ENCODE measurements around the gene YKT6.
"Not testable (repeated sequence)": the region's sequence is repeated elsewhere in the genome, so short reads cannot be mapped to it uniquely, and the experiment has no call there.

The YKT6 gene

DNA sequence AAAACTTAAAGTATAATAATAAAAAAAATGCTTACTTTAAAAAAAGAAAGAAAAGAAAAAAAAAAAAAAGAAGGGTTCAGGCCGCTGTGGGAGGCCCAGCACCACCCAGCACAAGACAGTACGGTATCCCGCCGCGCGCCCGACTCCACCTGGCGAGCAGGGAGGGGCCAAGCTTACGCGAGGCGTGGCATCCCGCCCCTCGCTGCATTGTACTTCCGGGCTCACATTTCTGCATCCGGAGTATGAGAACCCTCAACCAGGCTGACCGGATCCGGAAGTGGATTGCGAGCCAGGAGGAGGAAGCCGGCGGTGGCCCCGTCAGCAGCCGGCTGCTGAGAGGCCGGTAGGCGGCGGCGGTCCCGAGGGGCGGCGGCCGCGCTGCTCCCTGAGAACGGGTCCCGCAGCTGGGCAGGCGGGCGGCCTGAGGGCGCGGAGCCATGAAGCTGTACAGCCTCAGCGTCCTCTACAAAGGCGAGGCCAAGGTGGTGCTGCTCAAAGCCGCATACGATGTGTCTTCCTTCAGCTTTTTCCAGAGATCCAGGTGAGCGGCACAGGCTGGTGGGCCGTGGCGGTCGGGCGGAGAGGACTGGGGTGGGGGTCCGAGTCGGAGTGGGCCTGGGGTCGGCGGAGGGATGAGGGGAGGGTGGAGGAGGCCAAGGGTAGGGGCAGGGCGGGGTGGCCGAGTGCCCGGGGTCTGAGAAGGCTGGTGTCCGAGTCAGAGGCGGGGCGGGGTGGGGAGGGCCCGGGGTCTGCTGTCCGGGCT, at the start of gene YKT6:
Gene YKT6, plus strand, starts transcription at position 280 of the 763 bp plus-strand sequence. Its CDS starts 158 bp downstream, at position 438.
- DNase-seq: peak; percentile 97

DNA sequence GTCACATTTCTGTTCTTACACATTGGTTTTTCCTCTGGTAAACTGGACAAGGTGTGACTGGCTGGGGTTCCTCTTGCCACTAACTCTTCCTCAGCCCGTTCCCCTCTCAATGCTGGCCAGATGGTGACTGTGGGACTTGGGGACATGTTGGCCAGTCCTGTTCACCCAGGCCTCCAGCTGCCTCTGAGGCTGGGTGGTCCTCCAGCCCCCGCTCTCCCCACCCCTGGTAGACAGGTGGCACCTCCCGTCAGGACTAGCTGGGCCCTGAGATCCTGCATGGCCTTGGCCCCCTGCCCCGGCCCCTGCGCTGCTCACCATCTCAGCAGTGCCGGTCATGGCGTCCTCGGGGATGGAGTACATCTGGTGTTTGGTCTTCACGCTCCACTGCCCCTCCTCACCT, 48.8 kb upstream of the YKT6 start:
- no peak for DNase-seq

DNA sequence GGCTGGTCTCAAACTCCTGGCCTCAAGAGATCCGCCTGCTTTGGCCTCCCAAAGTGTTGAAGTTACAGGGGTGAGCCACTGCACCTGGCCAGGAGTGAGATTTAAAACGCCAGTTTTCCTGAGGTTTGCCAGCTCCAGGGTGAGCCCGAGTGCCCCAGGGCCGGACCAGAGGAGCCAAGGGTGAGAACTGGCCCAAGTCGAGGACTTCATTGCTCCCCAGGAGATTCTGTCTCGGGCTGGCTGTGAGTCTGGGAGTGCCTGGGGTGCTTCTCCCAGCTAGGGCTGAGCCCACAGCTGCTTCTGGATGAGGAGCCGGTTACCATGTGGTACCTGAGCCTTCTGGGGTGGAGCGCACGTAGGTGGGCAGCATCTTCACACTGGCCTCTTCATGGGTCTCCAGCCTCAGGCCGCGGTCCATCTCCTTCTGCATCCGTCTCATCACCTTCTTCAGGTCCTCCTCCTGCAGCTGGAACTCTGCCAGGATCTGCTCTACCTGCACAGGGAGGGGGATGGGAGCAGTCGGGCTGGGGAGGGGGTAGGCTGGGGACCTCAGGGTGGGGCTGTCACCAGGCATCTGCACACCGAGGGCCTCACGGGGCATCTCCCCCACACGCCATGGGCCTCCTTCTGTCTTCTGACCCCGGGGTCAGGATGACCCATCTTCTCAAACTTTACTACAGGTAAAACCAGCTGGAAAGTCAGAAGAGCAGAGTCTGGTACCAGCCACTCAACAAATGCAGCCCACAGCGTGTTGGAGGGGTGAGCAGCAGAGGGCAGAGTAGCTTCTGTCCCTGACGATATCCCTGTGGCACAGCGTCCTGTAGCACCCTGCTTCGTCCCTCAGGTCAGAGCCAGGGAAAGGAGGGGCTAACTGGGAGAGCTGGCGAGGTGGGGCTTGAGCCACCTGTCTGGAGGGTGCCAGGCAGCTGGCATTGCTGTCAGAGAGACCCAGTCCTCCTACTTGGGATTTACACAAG, 47.5 kb upstream of the YKT6 start:
- DNase-seq: no peak

DNA sequence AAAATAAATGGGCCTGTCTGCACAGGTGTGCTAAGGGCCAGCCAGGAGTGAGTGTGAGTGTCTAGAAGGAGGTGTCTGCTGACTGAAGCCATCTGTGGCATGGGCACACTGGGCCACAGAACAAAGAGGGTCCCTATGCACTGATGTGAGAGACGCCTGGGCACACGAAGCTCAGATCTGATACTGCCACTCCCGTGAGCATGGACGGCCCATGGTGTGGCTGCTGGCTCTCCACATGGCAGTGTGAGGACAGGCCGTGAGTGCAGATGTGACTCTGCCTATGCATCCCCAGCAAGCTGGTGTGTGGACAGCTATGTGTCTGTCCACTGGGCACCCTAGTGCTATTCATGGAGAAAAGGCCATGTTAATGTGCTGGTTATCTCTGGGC, 46.8 kb upstream of the YKT6 start:
- no peak for DNase-seq

DNA sequence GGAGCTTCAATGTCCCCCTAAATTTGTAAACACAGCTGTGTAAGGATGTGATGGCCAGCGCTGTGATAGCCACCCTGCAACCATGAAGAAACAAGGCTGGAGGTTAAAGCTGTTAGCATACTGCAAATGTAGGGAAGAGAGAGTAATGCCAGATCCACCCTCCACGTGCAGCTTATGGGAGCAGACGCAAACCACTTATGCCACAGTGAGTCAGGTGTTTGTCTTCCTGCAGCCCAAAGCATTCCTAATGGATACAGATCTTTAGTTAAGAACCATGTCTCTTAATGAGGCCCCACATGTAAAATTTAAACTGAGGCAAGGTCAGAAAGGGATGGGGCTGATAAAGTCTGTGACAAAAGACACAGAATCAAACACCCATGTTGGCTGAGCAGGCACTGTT, 46.1 kb upstream of the YKT6 start:
- no peak for DNase-seq

DNA sequence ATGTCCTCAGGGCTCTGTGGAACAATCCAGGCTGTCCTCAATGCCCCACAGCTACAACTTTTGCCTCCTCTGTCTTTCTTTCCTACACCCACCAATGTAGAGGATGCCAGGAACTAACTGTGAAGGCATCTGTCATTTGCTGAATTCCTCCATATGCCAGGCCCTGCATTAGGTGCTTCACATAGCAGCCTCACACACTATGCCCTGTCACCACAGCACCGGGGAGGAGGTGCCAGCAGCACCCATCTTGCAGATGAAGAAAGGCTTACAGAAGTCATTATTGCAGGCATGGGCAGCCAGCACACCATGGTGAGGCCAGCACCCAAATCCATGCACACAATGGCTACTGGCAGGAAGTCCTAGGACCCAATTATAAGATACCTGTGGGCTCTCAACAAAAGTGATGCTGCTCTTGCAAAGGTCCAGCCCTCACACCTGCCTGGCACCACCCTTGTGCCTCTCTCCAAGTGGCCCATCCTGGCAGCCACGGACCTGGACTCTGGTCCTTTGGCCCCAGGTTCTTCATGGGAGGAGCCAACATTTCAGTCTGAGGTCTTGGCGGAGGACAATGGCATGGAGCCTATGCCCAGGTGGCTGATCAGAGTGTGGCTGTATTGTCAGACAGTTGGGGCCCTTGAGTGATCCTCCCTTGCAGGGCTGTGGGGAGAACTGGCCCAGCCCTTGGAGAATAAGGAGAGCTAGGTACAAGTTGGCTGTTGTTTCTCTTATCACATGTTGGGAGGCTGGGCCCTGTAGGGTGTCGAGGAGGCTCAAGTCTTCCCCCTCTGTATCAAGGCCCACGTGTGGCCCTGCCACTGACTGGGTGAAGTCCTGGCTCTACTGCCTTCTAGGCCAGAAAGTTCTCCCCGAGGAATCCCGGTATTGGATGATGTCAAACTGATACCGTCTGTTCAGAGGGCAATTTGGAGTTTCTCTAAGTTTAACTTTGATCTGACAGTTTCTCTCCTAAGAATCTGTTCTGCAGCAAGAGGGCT, 45.3 kb upstream of the YKT6 start:
- DNase-seq: no peak

DNA sequence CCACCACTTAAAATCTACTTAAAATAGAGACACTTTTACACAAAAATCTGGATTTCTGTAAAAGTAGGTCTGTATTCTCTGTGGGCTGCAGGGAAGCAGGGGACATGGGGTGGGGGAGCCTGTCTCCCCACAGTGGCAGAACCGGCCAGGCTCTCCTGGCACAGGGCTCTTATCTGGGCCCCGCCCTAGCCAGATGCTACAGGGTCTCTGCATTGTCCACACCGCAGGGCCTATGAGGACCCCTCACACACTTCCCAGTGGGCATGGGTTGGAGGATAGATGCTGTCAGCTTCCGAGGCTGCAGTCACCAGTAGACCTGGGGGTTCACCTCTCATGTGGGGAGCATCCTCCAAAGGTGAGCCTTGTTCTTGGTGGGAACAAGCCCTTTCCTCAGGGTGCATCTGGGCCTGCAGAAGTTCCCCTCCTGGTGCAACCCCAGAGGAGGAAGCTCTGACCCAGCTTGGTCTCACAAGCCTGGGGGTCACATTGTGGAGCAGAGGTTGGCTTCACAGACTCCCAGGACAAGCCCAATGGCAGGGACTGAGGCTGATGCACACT, 44.2 kb upstream of the YKT6 start:
- DNase-seq: no peak

DNA sequence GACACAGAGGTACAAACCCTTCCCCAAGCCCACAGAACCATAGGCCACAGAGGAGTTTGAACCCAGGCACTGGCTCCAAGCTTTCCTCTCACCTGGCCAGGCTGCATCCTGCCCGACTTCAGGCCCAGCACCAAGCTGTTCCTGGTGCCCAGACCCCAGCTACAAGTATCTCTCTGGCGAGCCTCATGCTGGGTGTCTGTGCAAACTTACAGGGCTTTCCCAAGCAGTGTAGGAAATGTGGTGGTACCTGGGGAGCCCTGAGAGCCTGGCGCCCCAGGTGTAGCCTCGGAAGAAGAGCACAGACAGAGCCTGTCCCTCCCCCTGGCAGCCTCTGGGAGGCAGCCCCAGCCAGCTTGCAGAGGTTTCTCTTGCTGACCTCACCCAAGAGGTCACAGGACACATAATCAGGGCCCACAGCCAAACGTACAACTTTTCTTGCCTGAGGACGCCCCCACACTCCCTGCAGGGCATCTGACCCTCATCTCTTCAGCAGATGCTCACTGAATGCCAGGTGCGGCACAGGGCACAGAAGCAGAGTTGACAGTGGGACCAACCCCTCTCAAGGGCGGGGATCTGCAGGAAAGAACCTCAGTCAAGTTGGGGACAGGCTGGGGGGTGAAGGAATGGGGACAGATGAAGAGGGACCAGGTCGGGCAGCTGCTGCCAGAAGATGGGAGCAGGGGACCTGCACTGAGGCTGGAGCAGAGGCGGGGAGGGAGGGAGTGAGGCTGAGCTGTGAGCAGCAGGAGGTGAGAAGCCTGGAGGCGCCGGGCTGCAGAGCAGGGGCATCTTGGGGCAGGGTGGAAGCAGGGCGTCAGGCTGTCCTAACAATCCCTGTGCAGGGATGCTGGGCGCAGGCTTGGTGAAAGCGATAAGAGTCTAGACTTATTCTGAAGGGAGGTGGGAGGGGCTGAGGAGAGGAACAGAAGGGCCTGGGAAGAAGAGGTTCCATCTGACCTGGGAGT, 43.4 kb upstream of the YKT6 start:
- no peak for DNase-seq

DNA sequence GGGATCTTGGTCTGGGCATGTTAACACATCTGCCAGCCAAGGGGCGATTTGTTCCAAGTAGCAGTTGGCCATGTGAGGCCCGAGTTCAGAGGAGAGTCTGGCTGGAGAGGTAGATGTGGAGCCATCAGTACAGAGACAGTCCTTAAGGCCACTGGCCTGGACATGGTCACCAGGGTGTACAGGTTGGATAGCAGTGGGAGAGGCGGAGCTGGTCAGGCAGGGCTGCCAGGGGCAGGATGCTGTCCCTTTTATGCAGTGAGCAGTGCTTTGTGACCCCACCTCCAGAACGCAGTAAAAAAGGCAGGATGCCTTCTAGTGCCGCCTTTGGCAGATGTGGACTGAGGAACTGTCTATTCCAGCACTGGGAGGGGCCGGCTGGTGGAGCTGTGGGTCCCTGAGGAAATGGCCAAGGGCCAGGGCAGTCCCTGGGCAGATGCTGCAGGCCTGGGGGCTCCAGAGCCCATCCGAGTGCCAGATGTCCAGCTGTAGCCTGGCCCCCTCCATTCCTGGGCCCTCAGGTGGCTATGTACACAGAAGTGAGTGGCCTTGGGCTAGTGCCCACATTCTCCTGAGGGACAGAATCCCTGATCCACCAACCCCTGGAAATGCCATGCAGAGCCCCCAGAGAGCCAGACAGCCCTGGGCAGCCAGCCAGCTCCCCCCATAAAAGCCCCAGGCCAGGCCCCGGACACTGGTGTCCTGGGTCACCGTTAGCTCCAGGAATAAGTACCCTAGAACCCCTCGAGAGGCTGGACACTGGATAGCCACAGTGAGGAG, 42.5 kb upstream of the YKT6 start:
- no peak for DNase-seq

DNA sequence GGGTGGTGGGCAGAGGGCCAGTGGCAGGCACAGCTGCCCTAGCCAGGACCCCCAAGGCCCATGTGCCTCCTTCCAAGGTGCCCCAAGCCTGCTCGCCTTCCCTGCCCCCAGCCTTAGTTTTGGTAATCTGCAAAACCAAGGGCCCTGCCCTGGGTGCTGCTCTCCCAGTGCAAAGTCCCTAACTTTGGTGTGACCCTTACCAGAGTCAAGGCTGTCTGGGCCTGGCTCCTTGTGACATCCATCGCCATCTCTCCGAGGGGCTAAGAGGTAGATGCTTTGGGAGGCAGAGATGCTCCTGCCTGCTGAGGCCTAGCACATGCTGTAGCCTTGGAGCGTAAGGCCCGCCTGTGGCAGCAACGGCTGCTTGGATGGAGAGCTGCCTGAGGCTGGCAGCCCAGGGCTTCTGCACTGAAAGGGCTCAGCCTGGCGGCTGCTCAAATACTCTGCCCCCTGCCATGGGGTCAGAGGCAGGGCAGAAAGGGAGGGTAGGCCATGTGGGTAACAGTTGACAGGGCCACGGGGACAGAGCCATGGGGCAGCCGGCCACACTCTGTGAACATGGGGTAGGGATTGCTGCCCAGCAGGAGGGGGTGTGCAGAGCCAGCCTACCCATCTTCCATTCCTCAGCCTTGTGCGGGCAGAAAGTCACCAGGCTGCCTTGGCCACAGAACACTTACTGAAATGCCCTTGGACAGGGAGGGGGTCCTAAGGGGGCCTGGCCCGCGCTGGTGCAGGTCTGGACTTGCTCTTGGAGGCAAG, 41.7 kb upstream of the YKT6 start:
- no peak for DNase-seq

DNA sequence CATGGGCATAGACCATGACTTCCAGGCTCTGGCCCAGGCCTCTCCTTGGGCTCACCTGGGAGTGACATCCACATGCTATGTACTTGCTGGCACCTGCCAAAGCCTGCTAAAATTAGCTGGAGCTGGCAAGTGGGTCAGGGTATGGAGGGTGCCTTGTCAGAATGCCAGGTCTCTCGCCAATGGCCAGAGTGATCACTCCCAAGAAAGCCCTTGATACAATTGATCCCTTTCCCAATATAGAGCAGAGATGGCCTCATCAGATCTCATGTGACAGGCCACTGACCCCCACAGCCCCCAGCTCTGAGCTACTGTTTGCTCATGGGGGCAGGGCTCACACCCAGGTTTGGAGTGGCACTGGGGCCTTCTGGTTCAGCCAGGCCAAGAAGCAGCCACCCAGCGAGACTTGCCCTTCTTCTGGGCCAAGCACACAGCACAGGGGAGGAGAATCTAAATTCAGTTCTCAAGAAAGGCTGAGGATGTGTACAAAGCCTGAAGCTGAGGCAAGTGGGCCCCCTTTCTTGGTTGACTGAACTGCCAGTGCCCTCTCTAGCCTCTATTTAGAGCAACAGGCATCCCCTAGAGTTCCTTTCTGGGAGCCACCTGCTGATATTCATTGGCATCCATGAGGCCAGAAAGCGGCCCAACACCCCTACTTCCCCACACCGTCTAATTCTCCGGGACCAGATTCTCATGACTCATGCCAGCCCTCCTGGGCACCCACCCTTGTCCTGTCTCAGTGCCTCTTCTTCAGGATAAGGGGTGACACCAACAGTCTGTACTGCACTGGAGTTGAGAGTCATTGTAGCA, 40.8 kb upstream of the YKT6 start:
- no peak for DNase-seq

DNA sequence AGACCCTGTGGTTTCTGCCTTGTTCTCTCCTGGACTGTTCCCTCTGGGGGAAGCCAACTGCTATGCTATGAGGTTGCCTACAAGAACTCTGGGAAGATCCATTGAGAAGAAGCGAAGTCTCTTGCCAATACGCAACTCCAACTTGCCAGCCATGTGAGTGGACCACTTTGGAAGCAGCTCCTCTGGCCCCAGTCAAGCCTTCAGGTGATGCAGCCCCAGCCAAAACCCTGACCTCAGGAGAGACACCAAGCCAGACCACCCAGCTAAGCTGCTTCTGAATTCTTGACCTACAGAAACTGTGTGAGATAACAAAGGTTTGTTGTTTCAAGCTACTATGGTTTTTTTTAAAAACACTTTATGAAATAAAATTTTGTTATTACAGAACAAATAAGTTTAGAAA, 39.4 kb upstream of the YKT6 start:
- no peak for DNase-seq

DNA sequence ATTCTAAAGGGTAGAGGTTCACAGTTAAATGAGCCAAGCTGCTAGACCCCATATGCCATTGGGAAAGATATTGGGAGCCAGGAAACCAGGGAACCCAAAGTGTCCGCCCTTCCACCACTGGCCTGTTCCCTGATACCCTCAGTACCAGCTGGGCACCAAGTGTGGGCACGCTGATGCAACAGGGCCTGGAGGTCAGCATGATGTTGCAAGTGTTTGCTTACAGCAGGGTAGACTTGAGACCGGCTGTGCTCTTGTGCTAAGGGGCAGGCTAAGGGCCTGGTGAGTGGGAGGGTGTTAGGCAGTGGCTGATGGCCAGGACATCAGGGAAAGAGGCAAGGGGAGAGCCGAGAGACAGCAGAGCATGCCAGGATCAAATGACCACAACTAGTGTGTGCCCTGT, 38.6 kb upstream of the YKT6 start:
- DNase-seq: no peak

DNA sequence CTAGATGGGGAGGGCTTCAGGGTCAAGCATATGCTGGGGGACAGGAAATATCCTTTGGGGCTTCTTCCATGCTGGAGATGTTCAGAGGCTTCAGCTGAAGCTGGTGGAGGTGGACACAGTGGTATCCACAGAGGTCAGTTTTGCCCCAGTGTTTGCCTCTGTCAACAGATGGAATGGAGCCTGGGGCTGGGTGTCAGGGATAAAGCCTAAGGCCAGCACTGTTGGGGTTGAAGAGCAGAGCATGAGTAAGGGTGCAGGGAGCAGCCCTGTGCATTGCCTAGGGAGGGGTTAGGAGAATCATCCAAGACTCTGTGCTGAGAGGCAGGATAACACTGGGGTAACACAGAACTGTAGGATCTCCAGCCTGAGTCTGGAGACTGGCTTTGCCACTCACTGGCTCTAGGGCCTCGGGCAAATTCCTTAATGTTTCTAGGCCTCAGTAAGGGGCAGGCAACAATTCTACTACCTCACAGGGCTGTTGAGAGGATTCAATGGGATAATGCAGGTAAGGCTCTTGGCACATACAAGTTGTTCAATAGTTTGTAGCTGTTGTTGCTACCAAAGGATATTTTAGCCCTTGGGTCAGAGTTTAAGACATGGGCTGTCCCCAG, 37.9 kb upstream of the YKT6 start:
- no peak for DNase-seq

DNA sequence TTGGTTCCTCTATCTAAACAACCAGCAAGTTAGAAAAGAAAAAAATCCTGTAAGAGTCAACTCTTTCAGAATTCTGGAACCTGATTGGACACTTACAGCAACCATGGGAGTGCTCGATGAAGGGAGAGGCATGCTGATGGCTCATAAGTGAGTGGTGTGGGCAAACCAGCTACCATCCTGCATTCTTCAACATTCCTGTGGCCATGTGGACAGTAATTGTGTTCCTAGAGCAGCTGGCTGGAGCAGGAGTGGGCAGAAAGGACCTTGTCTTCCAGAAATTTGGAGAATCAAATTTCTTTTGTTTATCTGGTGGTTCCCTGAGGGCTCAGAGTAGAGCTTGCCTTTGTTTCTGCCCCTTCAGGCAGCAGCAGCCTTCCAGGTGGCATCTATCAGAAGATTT, 37.2 kb upstream of the YKT6 start:
- no peak for DNase-seq

DNA sequence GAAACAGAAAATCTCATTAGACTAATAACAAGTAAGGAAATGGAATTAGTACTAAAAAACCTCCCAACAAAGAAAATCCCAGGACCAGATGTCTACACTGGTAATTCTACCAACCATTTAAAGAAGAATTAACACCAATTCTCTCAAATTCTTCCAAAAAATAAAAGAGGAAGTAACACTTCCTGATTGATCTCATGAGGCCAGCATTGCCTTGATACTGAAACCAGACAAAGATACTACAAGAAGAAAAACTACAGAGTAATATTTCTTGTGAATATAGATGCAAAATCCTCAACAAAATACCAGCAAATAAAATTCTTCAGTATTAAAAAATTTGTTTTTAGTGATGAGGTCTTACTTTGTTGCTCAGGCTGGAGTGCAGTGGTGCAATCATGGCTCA, 32.9 kb upstream of the YKT6 start:
- no peak for DNase-seq

DNA sequence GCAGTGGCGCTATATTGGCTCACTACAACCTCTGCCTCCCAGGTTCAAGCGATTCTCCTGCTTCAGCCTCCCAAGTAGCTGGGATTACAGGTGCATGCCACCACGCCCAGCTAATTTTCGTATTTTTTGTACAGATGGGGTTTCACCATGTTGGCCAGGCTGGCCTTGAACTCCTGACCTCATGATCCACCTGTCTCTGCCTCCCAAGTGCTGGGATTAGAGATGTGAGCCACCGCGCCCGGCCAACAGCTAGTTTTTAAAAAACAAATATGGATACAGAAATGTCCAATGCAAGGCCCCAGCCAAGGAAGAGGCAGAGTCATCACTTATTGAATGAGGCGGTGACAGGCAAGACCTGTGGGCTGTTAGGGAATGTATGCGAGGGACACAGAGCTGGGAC, 28.9 kb upstream of the YKT6 start:
- not testable (repeated sequence) for DNase-seq

DNA sequence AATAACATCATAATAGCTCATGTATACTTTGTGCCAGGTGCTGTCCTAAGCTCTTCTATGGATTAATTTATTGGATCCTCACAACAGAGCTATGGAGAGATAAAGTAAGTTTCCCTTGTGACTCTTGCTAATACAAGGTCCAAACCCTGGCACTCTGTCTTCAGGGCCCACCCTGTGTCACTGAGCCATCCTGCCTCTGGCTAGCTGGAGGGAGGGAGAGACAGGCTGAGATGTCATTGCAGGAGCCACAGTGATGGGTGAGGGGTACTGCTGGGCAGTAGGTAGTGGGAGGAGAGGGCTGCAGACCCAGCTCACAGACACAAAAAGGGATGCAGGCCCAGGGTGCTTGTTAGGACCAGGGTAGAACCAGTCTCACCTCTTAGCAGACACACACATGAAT, 28.4 kb upstream of the YKT6 start:
- no peak for DNase-seq

All from NCI-H1105 (cell line).